NCI-H2171 treated with DMSO at 0.1 percent for 48 hours (cell line): Measurements from ENCODE around the gene MEGF11.
A peak's percentile ranks its signal among the peaks of the same experiment; 100 is the strongest.
"Not testable (repeated sequence)": the region's sequence is repeated elsewhere in the genome, so short reads cannot be mapped to it uniquely, and the experiment has no call there.

ENCODE experiments used
- DNase-seq: peaks from one replicate; lab custom pipeline; 2025; lab: John Stamatoyannopoulos, UW

Gene MEGF11

DNA sequence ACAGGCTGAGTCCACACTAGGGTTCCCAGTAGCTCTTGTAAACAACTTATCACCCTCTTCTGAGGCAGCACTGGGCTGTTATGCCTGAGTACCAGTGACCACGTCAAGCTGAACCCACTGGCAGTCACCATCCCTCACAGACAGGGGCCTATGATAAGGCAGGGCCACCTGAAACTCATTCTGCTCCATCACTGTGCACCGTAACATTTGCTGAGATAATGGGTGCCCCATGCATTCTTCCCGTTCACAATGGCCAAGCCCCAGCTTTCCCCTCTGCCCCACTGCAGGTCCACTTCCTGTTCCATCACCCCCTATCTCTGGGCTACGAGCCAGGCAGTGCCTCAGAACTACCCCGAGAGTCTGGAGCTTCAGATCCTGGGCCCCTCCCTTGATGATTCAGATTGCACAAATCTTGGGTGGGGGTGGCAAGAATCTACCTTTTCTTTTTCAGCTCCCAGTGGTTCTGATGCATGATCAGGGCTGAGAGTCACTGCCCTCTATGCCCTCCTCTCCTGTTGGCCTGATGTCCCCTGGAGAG lies 226.2 kb downstream of the MEGF11 start:
- DNase-seq = no peak

DNA sequence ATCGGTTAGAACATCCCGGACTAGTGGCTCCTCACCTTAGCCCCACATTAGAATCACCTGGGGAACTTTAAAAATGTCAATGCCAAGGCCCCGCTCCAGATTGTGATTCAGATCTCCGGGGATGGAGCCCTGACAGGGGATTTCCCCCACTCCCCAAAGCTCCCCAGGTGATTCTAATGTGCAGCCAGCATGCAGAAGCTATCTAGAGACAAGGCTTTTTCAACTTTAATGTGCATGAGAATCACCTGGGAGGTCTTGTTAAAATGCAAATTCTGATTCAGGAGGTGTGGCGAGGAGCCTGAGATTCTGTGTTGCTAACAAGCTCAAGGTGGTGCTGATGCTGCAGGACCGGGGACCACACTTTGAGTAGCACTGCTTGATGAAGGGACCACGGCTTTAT lies 227.6 kb downstream of the MEGF11 start:
- no peak for DNase-seq

DNA sequence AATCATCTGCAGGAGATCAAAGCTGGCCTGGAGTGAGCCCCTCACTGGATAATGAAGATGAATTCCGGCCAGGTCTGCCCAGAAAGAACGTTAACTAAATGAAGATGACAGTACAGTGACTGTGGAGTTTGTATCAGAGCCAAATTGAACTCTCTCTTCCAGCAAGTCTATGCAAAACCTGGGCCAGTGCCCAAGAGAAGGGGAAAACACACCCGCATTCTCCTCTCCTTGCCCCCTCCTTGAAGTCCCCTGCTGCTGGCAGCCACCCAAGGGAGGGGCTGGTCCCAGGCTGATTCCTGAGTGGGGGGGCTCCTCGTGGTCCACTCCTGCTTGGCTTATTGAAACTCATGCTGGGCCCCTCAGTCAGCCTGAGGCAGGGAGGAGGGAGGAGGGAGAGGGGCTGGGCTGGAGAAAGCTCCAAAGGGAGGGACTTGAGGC lies 228.5 kb downstream of the MEGF11 start:
- DNase-seq = no peak

DNA sequence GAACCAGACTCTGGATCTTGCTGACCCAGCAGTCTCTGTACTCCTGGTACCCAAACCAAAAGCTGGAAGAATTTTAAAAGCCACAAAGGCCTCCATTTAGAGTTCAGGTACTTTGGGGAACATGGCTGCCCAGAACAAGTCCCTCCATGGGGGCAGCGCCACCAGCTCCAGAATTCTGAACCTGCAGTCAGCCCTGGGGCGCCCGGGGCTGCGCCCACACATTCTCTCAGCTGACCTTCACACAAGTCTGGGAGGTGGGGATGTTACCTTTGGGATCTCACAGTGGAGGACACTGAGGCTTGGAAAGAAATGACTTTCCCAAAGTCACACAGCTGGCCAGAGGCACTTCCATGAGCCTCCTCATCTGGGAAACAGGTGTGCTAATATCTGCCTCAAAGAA lies 229.4 kb downstream of the MEGF11 start:
- no peak for DNase-seq

DNA sequence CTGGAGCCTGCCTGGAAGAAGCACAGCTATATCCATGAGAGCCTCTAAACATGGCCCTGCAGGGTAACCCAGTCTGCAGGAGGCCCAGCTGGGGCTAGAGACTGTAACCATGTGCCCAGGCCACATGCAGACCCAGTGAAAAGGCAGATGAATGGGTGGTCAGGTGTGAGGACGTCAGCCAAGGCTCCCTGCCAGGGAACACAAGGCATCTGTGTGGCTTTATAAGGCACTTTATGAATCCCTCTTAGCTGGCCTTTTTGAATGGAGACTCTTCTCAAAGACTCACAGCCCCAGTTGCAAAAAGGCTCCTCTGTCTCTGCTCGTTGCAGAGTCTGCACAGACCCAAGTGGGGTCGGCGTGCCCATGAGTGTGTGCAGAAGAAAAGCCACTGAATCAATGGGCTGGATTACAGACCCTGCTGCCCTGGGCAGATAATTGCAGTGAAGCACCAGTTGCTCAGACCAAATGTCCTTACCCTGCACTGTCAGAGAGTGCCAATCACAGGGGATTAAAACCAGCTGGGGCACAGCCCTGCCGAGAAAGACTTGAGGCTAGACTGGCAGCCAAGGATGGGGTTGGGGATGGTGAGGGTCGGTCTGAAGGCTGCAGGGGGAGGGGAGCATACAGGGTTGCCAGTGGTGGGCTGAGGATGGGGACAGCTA lies 230.1 kb downstream of the MEGF11 start:
- no peak for DNase-seq

DNA sequence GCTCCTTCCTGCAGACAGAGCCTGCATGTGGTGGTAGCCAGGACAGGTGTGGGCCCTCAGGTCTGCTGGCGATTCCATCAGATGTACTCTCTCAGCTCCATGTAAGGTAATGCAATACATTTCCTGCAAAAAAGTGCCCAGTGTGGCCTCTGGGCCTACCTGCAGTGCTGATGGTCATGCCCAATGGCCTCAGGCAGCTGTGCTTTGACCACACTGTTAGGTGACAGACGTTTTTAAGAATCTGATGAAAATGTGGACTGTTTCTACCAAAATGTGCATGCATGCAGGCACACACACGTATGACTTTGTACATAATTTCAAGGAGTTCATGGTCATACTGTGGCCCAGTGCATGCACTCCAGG lies 231.4 kb downstream of the MEGF11 start:
- DNase-seq = no peak

DNA sequence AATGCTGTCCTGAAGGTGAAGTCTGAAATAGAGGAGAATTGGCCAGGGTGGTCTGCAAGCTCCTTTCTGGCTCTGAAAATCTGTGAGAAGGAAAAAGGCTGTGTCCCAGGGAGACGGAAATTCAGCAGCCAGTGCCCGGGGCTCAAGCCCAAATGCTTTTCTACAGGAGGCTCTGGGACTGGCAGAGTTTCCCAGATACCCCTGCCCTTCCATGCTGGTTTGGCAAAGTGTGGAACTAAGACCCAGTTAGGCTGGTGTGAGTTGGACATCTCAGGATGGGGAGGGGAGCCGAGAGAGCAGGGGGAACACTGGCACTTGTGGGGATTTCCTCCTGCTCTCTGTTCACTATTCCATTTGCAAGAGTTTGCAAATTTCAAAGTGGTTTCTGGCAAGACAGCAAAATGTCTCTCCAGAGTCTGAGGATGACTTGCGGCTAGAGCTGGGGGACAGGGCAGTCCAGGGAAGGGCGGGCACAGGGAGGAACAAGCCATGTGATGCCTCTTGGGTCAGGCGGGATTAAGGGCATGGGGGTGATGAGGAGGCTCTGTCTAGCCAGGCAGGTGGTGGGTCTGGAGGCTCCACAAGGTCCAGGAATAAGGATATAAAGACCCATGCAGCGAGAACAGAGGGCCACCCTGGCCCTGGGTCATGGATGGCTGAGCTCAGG lies 231.9 kb downstream of the MEGF11 start:
- no peak for DNase-seq

DNA sequence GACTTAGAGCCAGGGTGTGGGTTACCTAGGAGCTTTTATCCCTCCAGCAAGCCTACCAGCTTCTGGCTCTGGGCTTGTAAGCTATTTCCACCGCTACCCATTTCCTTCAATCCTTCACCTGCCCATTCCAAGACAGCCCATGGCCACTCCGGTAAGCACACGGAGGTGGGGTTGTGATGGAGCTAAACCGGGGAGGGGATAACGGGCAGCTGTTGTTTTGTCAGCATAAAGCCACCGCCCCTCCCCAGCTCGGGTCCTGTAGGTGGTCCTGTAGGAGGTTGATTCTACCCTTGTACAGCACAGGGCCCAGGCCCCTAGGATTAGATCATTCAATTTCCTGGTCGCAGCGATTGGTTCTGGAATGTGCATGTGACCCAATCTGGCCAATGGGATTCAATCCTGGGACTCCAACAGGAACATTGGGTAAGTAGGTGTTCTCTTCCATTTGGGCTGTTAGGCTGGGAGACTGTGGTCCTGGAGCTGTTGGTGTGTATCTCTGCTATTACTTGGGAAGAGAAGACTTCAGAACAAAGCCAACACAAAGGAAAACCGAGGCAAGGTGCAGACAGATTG lies 233.6 kb downstream of the MEGF11 start:
- no peak for DNase-seq

DNA sequence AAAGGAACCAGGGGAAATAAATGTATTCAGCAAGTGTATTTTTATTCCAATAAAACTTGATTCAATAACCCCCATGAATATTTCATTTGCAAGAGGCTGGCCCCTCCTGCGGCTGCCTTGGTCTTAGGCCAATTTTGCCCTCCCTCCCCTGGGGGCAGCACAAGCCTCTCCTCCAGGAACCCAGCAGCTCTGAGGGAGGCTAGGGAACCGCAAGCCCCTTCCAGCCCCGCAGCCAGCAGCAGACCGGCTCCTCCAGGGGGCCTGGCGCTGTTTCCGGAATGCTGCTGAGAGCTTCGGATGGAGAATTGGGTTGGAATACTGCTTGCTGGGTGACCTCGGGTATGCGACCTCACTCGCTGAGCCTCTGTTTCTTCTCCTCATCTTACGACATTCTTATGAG lies 234.2 kb downstream of the MEGF11 start:
- no peak for DNase-seq

DNA sequence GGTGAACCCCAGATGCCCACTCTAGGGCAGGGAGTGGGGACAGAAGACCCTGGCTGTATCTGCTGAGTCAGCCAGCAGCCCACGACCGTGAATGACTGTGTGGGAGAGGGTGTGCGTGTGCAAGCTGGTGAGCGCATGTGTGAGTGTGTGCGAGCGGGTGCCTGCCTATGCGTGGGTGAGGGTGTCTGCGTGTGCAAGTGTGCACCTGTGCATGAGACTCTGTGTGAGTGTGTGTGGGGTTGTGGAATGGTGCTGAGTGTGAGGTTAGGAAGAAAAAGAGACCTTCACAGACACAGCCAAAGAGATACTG lies 235.1 kb downstream of the MEGF11 start:
- DNase-seq = no peak

DNA sequence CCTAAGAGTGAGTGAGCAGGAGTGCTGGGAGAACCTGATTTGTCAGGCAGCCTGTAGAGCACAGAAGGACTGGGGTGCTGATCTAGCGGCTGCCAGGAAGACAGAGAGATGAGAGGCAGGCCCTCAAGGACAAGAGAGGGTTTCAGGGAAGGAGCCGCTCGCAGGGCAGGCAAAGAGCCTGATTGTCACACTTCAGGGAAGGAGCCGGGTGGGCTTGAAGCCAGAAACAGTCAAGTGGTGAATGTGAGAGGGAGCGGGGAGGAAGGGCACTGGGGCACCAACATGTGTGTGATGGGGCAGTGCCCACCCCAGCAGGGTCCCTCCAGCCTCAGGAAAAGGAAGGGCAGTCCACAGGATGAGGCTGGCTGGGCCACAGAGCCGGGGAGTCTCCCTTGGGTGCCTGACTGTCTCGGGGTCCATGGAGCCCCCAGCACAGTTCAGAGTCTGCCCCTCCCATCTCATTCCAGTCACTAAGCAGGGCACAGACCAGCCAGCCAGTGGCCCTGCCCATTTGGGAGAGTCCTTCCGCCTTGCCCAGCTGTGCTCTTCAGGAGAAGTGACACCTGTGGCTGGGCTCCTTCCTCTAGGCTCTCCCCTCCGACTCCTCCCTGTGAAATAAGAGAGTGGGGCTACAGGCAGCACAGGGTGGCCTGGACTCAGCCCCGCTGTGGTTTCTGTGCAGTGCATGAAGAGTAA lies 235.6 kb downstream of the MEGF11 start:
- DNase-seq = no peak

DNA sequence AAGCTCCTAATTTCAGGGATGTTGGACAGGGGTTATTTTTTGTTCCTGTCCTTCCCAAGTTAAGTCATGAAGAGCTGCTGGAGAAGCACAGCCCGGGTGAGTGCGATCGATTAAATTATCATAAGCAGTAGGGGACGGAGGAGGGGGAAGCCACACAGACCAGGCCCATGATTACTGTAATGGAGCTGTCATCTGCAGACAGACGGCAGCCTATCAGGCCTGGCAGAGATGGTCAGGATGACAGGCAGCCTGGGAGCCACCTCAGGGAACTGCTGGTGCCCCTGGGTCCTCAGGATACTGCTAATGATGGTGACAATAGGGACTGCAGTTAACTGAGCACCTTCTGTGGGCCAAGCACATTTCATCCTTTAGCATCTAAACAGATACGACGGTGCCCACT lies 236.6 kb downstream of the MEGF11 start:
- no peak for DNase-seq

DNA sequence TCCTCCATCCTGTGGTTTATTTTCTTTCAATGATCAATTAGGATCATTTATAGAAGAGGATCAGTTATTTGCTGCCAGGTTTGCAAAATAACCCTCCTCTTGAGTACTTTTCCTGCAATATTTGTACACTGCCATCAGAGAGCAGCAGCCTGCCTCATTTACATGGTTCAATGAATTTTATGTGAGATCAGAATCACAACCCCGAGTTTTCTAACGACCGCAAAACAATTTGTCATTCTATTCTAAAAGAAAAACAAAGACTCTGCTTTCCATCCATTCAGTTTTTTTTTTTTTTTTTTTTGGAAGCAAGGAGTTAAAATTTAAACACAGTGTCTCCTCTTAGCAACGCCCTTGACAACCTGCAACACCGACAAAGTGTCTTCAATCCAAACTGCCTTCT lies 237.4 kb downstream of the MEGF11 start:
- peak; percentile 8 for DNase-seq

DNA sequence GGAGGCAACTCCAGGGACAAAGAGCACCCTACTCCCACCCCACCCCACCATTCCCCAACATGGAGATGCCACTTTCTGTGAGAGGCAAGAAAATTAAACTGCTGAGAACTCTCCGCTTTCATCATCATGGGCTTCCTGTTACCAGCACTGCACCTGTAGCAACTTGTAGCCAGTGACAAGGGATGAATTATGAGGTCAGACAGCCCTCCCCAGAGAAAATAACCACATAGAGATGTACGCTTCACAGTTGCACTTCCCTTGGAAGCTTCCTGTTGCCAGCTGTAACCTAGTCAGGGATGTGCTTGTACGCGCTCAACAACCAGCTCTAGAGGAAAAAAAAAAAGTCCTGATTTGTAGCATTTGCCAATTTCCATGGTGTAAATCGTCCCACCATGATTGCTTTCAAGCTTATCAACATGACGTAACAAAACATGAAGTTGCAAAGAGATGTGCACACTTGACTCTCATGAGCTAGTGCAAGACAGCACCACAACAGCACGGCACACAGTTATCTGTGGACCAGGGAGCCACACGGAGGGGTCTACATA lies 238.8 kb downstream of the MEGF11 start:
- no peak for DNase-seq

DNA sequence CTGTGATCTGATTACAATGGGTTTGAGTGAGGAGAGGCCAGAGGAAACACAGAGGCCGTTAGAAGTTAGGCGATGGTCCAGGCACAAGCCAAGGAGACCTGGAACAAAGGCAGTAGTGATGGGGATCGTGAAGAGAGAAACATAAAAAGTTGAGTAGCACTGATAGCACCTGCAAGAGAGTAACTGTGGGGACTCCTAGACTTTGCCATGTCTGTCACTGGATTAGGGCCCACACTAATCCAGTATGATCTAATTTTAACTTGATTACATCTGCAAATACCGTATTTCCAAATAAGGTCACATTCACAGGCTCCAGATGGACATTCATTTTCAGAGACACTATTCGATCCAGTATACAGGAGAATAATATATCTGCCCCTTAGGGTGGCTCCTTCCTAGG lies 239.5 kb downstream of the MEGF11 start:
- no peak for DNase-seq

DNA sequence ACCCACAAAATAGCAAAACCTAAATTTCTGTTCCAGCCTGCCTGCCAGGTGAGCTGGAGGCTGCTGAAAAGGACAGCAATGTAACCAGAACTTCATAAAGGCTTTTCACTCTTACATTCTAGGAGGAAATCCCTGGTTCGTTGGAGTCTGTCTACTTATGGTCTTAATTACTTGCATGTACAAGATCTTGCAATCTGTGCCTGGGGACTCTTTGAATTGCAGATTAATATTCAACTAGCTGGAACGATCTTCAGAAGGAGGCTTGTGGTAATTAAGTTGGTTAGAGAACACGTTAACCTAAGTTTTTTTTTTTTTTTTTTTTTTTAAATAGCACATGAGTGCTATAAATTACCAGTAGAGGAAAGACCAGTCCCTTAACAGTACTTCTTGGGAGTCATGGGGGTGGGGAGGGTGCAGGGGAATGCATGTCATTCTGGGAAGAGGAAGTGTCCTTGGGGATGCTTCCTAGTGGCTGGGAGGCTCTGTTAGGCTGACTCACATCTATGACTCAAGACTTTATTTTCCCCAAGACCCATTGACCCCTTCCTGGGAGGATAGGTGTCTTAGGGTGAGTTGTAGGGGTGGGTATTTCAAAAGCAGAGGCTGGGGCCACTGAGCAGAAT lies 244.5 kb downstream of the MEGF11 start:
- DNase-seq = no peak

DNA sequence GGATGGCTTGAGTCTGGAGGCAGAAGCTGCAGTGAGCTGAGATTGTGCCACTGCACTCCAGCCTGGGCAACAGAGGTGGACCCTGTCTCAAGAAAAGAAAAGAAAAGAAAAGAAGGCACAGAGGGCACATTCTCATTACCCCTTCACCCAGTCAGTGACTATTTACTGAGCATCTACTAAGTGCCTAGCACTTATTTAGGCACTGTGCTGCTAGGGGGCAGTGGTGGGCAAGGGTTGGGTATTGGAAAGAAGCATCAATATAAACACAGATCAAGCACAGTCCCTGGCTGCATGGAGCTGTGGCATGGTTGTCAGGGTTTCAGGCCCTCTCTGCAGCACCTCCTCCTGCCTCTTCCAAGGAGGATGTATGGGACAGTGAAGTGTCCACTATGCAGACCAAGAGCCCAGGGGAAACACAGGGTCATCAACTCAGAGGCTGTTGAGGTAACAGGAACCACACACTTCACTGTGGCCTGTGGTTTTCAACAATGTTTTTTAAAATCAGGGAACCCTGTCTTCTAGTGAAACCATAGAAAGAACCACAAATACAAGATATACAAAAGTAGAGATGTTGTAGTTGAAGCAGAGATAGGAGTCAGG lies 245.8 kb downstream of the MEGF11 start:
- DNase-seq = no peak

DNA sequence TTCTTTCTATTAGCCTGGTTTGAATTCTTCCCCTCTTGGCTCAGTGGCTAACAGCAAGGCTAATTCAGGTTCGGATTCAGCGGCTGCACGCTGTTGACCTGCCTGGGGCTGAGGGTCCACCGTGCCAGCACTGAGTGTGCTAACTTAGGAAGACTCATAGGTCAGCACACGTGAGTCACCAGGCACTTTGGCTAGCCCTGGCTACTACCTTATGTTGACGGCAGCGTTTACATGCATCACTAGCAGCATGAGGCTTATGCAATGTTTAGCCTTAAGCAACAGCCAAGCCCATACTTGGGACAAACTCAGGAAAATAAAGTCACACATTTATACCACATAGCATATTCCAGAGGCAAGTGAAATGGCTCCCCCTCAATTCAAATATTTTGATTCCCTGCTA lies 246.6 kb downstream of the MEGF11 start:
- no peak for DNase-seq

DNA sequence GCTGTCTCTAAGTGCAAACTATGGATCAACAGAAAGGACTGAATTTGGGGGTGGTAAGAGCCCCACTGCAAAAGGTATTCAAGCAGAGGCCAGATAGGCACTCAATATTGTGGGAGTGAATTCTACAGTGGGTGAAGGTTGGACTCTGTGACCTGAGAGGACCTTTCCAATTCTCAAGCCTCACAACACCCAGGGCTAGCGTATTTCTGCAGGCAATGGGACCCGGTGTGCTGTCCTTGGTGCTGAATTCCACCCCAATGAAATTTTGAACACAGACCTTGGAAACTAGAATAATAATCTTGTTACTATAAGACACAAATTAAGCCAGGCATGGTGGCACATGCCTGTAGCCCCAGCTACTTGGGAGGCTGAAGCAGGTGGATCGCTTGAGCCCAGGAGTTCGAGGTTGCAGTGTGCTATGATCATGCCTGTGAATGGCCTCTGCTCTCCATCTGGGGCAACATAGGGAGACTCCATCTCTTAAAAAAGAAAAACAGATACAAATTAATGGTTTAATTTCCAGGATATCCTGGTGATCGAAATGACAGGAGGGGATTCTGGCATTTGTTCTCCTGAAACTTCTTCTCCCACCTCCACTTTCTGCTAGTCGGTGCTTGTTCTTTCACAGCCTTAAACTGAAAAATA lies 248.8 kb downstream of the MEGF11 start:
- DNase-seq = no peak

DNA sequence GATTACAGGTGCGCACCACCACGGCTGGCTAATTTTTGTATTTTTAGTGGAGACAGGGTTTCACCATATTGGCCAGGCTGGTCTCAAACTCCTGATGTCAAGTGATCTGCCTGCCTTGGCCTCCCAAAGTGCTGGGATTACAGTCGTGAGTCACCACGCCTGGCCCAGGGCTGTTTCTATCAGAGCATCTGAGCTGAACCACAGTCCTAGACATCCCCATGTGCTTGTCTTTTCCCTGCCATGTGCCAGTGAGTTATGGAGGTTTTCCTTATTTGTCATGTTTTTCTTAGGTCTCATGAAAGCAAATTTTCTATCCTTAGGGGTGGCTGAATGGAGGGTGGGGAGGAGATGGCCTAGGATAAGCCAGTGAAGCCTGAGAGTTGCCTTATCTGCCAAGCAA lies 250.4 kb downstream of the MEGF11 start:
- DNase-seq = not testable (repeated sequence)

DNA sequence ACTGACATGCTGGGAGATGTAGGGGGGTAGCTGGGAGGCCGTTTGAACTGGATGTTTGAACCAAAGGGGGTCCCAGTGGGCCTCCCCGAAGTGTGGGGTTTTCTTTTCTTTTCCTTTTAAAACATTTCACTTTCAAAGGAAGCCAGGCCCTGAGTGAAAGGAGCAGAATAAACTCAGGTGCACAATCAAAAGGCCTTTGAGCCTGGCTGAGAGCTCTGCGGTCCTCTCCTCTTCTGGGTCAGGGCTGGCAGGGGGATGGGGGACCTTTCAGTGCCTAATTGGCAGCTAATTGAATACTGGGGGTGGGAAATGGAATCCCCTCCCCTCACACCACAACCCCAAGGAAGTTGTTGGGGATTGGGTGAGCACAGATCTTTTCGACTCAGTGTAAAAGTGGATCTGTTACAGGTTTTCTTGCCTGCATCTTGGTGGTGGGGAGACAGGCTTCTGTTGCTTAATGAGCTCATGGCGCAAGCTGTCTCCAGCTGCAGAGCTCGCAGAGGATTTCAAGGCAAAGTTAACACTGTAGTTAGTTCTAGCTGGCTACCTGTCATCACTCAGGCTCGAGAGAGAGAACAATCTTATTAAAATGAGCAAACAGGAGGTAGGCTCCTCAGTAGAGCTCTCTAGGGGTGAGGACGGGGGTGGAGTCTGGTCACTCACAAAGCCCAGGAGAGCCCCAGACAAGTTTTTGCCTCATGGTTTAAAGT lies 251.7 kb downstream of the MEGF11 start:
- no peak for DNase-seq
